PC-9 (cell line): ENCODE data around the gene TBC1D14. TPM values are rescaled to one million over a fixed set of nuclear protein-coding genes. Genes with fewer than 3 reads are reported as not detected.

ENCODE experiments used
- BruUV-seq: library from RNA; stranded (reverse); fragments of 400-500 nt; replicated peaks from 2 replicates; lab custom pipeline; 2021; lab: Mats Ljungman, UMichigan
- CTCF ChIA-PET: fragments of 300-600 bp; sonication (Branson Sonifier 250); formaldehyde crosslinking; loops from one replicate; lab custom pipeline; 2022; ENCODE audit warnings: antibody characterized with exemption; lab: Charles Lee
- POLR2A ChIA-PET: fragments of 300-600 bp; sonication (Branson Sonifier 250); formaldehyde crosslinking; loops from one replicate; lab custom pipeline; 2022; ENCODE audit warnings: antibody characterized with exemption; ENCODE audit not compliant: unreplicated experiment; lab: Charles Lee
- DNase-seq, 2 experiments: peaks; one replicate each; pipeline versions ENCODE4 v3.0.0 to v3.0.0-alpha.2; 2015 to 2022; ENCODE audit warnings: mixed read lengths in 1 of 2
- H2AFZ ChIP-seq: fragments of 200-600 bp; sonication (generic); 2 replicates; pipeline ENCODE4 v1.8.1; 2017; ENCODE audit warnings: antibody characterized with exemption
- H3F3A ChIP-seq: fragments of 200-600 bp; sonication (generic); 2 replicates; pipeline ENCODE4 v1.8.1; 2017; ENCODE audit warnings: antibody characterized with exemption, mild to moderate bottlenecking, low read depth; ENCODE audit not compliant: insufficient read depth
- H3K27ac ChIP-seq: fragments of 200-600 bp; sonication (generic); 2 replicates; pipeline ENCODE4 v1.6.1; 2016; ENCODE audit warnings: mixed run types
- H3K27me3 ChIP-seq: fragments of 200-600 bp; sonication (generic); 2 replicates; pipeline ENCODE4 v1.6.1; 2016; ENCODE audit warnings: low read depth, mixed run types; ENCODE audit not compliant: insufficient read depth
- H3K36me3 ChIP-seq: fragments of 200-600 bp; sonication (generic); 2 replicates; pipeline ENCODE4 v1.6.1; 2016; ENCODE audit warnings: low read depth, mixed run types
- H3K4me1 ChIP-seq: fragments of 200-600 bp; sonication (generic); replicated peaks from 2 replicates; pipeline ENCODE4 v1.6.1; 2016; ENCODE audit warnings: mixed run types; ENCODE audit not compliant: insufficient read depth
- H3K4me2 ChIP-seq: fragments of 200-600 bp; sonication (generic); 2 replicates; pipeline ENCODE4 v1.6.1; 2017; ENCODE audit warnings: mixed run types
- H3K4me3 ChIP-seq: fragments of 200-600 bp; sonication (generic); 2 replicates; pipeline ENCODE4 v1.6.1; 2016; ENCODE audit warnings: mixed run types
- H3K79me2 ChIP-seq: fragments of 200-600 bp; sonication (generic); 2 replicates; pipeline ENCODE4 v1.6.1; 2017; ENCODE audit warnings: low read depth, mixed run types
- H3K9me2 ChIP-seq: fragments of 200-600 bp; sonication (generic); 2 replicates; pipeline ENCODE4 v1.8.1; 2017; ENCODE audit warnings: mild to moderate bottlenecking; ENCODE audit not compliant: insufficient read depth
- H3K9me3 ChIP-seq: fragments of 200-600 bp; sonication (generic); 2 replicates; pipeline ENCODE4 v1.8.1; 2016; ENCODE audit warnings: low read depth; ENCODE audit not compliant: insufficient read depth
- H4K20me1 ChIP-seq: fragments of 200-600 bp; sonication (generic); 2 replicates; pipeline ENCODE4 v1.8.1; 2017; ENCODE audit not compliant: insufficient read depth
- EZH2 ChIP-seq: fragments of 200-600 bp; sonication (generic); IDR thresholded peaks from 2 replicates; pipeline ENCODE4 v1.8.0; 2017; ENCODE audit warnings: antibody characterized with exemption, low read depth
- intact Hi-C: fragments of 100-400 bp; cut with micrococcal nuclease; formaldehyde crosslinking; loops from one replicate; pipeline ENCODE4 v1.10.0; 2022; ENCODE audit not compliant: unreplicated experiment
- total RNA-seq: library from RNA; stranded (reverse); gene quantifications from 2 replicates; pipeline ENCODE4 v1.2.3, GENCODE V29; 2021
- TF ChIP-seq, protein P1 (sequence below): fragments of 200-600 bp; sonication (generic); conservative IDR thresholded peaks from 2 replicates; pipeline ENCODE4 v1.6.1; 2017; ENCODE audit warnings: mixed run types, antibody characterized with exemption, mild to moderate bottlenecking, moderate library complexity

Gene TBC1D14
- total RNA-seq, 1 experiment from 2014 or later = 46.2 TPM

DNA sequence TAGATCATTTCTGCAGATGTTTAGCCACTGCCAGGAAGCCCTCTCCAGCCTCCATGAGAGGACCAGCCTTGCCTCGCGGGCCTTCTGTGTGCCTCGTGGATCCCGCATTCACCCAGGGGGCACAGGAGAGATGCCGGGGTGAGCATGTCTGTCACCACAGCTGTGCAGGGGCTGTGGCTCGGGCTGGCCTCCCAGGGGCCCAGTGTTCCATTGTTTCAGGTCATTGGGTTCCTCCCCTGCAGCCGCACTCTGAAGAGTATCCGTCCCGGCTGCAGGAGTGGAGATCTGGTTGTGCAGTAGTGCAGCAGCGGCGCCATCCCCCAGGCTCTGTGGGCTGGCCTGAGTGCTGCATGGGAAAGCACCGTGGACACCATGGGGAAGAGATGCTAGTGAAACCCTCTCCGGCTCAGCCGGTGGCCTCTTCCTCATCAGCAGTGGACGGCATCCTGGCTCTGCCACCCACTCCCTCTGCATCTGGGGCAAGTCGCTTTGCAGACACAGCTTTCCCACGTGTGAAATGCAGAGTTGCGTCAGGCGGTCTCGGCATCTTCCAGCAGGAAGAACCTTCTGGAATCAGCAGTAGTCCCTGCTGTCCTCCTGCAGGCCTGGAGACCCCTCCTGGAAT, 29.1 kb downstream of the TBC1D14 start:
- ChIA-PET CTCF (no interaction called here), POLR2A (no interaction called here)

DNA sequence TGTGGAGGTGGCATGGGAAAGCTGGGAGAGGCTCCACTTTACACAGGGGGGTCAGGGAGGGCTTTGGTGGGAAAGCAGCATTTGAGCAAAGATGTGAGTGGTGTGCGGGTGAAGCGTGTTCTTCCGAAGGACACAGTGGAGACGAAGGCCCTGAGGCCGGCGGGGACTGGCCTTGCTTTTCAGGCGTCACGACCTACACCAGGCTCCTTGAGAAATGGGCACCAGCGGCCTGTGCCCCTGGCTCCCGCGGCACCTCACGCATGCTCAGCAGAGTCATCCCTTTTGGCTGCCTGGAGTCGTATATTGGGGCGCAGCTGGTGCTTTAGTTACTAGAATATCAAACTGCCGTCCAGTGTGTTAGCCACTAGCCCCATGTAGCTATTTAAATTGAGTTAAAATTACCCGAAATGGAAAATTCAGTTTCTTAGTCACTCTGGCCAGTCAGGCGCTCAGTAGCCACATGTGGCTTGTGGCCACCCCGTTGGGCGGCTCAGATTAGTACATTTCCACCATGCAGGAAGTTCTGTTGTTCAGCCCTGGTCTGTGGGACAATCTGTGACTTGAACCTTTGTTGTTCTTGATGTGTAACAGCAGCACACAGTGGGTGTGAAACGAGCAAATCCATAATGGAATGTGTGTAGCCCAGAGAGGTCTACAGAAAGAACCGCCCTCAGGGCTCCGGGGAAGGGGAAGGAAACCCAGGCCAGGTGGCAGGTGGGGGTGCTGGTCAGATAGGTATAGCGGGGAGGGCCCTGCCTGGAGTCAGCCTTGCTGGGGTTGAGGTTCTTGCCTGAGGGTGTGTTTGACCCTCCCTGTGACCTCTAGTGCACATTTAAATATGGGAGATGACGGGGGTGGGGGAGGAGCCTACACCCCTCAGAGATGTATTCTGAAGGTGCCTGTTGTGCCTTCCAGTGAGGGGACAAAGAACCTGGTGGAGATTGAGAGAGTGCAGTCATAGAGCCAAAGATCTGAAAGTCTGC, 30.4 kb downstream of the TBC1D14 start:
- TF ChIP-seq EZH2 = no peak
- TF ChIP-seq, protein P1, sequence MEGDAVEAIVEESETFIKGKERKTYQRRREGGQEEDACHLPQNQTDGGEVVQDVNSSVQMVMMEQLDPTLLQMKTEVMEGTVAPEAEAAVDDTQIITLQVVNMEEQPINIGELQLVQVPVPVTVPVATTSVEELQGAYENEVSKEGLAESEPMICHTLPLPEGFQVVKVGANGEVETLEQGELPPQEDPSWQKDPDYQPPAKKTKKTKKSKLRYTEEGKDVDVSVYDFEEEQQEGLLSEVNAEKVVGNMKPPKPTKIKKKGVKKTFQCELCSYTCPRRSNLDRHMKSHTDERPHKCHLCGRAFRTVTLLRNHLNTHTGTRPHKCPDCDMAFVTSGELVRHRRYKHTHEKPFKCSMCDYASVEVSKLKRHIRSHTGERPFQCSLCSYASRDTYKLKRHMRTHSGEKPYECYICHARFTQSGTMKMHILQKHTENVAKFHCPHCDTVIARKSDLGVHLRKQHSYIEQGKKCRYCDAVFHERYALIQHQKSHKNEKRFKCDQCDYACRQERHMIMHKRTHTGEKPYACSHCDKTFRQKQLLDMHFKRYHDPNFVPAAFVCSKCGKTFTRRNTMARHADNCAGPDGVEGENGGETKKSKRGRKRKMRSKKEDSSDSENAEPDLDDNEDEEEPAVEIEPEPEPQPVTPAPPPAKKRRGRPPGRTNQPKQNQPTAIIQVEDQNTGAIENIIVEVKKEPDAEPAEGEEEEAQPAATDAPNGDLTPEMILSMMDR = no peak
- no peaks in the 10 kb centered on the region for H3K9me2 ChIP-seq

More for the DNA sequence above, 29.1 kb downstream of the TBC1D14 start:
- peaks cover 38% of the 10 kb centered on the region for H3K4me1 ChIP-seq
- H3K9me3 ChIP-seq = no peaks in the 10 kb centered on the region
- H3K27ac ChIP-seq = no peak overlapping the region
- no peaks in the 10 kb centered on the region for H3K36me3 ChIP-seq
- TF ChIP-seq, protein P1 = no peak
- no peak for TF ChIP-seq EZH2
- H3K79me2 ChIP-seq = peaks cover 10% of the 10 kb centered on the region; the same call in 1 of the 2 replicates
- no peaks in the 10 kb centered on the region for H3K27me3 ChIP-seq
- no TSS peak for BruUV-seq
- intact Hi-C loops = no loop called here
- no peak overlapping the region for H3K4me2 ChIP-seq
- no peaks in the 10 kb centered on the region for H3K9me2 ChIP-seq
- H3K4me3 ChIP-seq = no peak overlapping the region
- no peak overlapping the region for H2AFZ ChIP-seq
- no peaks in the 10 kb centered on the region for H4K20me1 ChIP-seq
- H3F3A ChIP-seq = peaks cover 27% of the 10 kb centered on the region
- DNase-seq = no peak

GRCh38 chr4:6940744-6941137, 31.1 kb downstream of the TBC1D14 start:
- no TSS peak for BruUV-seq
- H3F3A ChIP-seq = peaks cover 33% of the 10 kb centered on the region
- no peak overlapping the region for H3K4me3 ChIP-seq
- no peak overlapping the region for H3K4me2 ChIP-seq
- peaks cover 39% of the 10 kb centered on the region for H3K4me1 ChIP-seq
- no peaks in the 10 kb centered on the region for H4K20me1 ChIP-seq
- CTCF ChIA-PET = no interaction called here
- H3K27me3 ChIP-seq = no peaks in the 10 kb centered on the region
- peak overlapping the region; percentile 94 for H3K27ac ChIP-seq
- POLR2A ChIA-PET = no interaction called here
- no peaks in the 10 kb centered on the region for H3K36me3 ChIP-seq
- no peaks in the 10 kb centered on the region for H3K9me2 ChIP-seq
- no peaks in the 10 kb centered on the region for H3K9me3 ChIP-seq
- DNase-seq = no peak
- TF ChIP-seq EZH2 = no peak
- TF ChIP-seq, protein P1 = no peak
- intact Hi-C loops = loop anchor here (5.0 kb wide), 1 partner anchor 47 kb away; no protein-coding TSS in a partner anchor
- peaks cover 16% of the 10 kb centered on the region; the same call in 1 of the 2 replicates for H3K79me2 ChIP-seq
- H2AFZ ChIP-seq = no peak overlapping the region

More for the DNA sequence above, 30.4 kb downstream of the TBC1D14 start:
- H3K9me3 ChIP-seq = no peaks in the 10 kb centered on the region
- H4K20me1 ChIP-seq = no peaks in the 10 kb centered on the region
- H3K4me3 ChIP-seq = no peak overlapping the region
- H3K27ac ChIP-seq = 0 out of 2 replicates have a peak overlapping the region, but pooled peaks have one; percentile 94
- BruUV-seq = no TSS peak
- intact Hi-C loops = loop anchor here (5.0 kb wide), 1 partner anchor 47 kb away; no protein-coding TSS in a partner anchor
- no peak for DNase-seq
- no peak overlapping the region for H2AFZ ChIP-seq
- H3K4me2 ChIP-seq = no peak overlapping the region
- peaks cover 33% of the 10 kb centered on the region for H3F3A ChIP-seq
- H3K79me2 ChIP-seq = peaks cover 16% of the 10 kb centered on the region; the same call in 1 of the 2 replicates
- no peaks in the 10 kb centered on the region for H3K36me3 ChIP-seq
- no peaks in the 10 kb centered on the region for H3K27me3 ChIP-seq
- POLR2A ChIA-PET = no interaction called here
- CTCF ChIA-PET = interaction anchor here (0.6 kb wide), 1 partner anchor 29 kb away, joined by 4 read pairs; no protein-coding TSS in a partner anchor
- peaks cover 39% of the 10 kb centered on the region for H3K4me1 ChIP-seq
